GM19328 (cell line): Measurements from ENCODE around the gene MTERF4.
"Not testable (repeated sequence)": the region's sequence is repeated elsewhere in the genome, so short reads cannot be mapped to it uniquely, and the experiment has no call there.

ENCODE experiments used
- ATAC-seq: cut with Tn5 transposase; IDR thresholded peaks from one replicate; pipeline ENCODE4 v1.9.1; 2021; ENCODE audit warnings: mild to moderate bottlenecking, moderate library complexity; ENCODE audit not compliant: unreplicated experiment

MTERF4 gene

DNA sequence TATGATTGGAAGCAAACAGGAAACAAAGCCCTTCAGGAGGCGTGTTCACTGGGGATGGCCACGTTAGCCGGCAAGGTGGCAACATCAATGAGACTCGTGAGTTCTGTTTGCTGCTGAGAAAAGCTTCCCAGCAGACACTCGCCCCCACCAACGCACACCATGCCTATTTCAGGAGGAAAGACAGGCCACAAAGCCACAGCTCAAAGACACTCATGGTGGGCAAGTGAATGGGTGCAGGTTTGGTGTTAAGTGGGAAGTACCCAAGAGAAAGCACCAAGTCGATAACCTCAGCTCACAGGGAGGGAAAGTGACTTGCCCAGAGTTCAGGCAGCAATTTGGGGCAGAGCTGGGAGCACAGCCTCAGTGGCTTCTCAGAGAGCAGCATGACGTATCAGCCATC is 10.5 kb upstream of the MTERF4 start:
- no peak for ATAC-seq

DNA sequence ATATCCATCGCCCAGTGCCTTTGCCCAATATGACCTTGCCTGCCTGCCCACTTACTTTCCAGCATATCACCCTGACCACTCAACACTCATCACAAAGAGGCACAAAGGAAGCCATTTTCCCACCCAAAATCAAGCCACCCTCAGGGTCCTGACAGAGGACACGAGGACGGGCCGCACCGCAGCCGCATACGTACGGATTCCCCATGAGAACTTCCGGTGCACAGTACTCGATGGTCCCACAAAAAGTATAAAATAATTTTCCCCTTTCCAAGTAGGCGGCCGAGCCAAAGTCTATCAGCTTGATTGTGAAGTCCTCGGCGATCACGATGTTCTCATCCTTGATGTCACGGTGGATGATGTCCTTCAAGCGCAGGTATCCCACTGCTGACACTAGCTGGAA is 10.0 kb upstream of the MTERF4 start:
- ATAC-seq = no peak

DNA sequence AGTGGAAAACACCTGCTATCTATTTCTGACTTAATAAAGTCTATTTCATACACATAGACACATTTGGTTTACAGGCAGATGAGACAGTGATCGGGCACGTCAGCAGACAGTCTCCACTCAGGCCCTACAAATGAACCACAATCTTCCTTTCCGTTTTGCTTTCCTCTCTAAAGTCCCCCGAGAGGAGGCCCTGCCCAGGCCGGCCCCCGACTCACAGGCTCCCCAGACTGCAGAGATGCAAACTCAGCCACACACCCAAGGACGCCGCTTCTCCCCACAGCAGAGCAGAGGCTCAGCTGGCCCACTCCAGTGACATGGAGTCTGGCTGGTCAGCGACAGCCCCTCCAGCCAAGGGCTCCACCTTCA is 9.3 kb upstream of the MTERF4 start:
- ATAC-seq = no peak

DNA sequence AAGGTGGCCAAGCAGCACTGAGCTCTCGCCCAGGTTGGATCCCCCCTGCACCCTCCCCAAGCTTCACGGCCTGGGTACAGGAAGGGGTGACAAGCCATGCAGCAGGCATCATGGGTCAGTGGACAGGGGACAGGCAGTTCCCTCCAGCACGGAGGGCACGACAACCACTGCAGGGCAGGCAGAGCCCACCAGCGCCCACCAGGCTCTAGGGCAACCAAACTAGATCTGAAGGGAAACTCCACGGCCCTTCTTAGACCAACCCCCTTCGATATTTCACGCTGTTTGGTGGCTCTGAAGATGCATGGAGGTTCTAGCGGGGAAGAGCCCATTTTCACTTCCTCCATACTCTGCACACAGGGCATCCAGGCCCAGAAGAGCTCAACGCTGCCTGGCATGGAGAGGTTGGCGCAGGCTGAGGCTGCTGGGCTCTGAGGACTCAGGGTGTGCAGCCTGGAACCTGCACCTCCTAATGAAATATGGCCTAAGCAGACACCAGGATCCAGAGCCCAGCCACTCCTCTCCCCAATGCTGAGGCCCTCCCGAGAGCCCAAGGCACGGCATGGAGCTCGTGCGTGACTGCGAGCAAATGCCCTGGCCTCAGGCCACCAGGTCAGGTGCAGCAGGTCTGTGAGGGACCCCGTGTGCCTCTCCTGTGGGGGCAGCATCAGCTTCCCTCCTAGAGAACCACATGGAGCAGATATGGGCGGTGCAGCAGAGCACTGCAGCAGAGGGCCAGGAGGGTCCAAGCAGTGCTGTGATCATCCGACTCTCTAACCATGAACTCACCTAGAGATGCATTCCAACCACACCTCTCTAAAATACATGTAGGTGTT is 8.7 kb upstream of the MTERF4 start:
- ATAC-seq = no peak

DNA sequence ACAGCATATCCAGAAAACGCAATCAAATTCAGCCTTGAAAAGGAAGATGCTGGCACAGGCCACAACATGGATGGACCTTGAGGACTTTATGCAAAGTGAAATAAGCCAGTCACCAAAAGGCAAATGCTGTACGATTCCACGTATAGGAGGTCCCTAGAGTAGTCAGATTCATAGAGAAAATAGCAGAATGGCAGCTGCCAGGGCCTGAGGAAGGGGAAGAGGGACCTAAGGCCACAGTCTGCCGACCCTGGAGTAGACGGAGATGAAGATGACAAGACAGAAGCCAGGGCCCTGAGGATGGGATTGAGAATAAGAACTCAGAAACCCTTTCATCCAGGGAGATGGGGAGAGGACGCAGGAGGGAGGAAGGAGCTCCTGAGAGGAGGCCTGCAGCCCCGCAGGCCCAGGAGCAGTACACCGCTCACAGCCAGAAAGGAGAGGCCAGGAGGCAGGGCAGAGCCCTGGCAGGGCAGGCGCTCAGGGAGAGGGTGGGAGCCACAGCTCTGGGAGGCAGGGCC is 8.1 kb upstream of the MTERF4 start:
- ATAC-seq = no peak

DNA sequence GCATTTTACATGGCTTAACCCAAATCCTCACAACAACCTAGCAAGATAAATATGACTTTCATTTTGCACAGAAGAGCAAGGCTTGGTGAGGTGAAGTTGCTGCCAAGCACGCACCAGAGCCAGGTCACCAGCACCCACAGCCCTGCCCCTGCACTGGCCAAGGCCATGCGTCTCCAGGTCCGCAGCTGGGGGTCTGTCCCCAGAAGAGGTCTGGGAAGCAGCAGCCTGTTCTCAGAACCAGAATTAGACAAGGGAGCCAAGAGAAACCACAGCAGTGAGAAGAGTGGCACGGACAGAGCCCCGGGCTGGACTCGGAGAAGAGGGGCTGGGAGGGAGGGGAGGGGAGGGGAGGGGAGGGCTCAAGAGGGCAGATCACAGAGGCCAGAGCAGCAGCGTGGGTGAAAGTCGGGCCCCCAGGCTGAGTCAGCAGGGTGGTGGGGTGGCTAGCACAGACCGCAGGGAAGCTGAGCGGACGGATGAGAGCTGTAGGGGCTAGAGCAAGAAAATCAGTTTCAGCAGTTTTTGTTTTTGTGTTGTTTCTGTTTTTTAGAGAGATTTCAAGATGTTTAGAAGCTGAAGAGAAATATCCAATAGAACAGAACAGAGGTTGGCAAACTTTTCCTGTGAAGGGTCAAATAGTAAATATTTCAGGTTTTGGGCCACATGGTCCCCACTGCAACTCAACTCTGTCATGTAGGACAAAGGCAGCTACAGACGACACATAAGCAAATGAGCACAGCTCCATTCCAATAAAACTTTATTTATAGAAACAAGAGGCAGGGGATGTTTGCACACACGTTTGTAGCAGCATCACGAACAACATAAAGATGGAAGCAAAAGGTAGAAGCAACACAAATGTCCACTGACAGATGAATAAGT is 7.4 kb upstream of the MTERF4 start:
- ATAC-seq = no peak

DNA sequence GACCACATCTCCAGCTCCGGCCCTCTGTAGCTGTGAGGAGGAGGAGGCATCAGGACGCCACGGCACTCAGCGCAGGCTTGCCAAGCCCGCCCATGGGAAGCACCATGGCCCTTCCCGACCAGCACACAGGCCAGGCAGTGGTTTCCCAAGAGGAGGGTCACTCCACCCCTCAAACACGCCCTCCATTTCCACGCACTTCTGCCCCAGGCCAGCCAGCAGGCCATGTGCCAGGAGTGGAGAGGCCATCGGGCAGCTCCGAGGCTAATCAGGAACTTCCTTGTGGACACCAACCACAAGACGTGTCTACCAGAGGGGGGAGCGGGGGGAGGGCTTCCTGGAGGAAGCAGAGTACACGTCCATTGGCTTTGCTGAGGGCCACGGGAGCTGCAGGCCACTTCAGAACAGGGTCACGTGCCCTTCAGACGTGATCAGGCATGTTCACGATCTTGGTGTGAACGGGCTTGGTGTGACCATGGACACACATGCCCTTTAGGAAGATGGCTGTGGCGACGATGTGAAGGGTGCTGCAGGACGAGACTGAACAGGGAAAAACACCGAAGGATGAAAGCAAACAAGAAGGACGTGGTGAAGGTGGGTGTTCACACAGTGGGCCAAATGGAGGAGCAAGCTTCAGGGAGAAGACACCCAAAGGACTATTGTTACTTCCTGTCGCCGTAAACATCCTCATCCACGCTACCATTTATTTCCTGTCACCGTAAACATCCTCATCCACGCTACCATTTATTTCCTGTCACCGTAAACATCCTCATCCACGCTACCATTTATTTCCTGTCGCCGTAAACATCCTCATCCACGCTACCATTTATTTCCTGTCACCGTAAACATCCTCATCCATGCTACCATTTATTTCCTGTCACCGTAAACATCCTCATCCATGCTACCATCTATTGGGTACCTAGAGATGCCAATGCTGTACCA is 6.5 kb upstream of the MTERF4 start:
- no peak for ATAC-seq

DNA sequence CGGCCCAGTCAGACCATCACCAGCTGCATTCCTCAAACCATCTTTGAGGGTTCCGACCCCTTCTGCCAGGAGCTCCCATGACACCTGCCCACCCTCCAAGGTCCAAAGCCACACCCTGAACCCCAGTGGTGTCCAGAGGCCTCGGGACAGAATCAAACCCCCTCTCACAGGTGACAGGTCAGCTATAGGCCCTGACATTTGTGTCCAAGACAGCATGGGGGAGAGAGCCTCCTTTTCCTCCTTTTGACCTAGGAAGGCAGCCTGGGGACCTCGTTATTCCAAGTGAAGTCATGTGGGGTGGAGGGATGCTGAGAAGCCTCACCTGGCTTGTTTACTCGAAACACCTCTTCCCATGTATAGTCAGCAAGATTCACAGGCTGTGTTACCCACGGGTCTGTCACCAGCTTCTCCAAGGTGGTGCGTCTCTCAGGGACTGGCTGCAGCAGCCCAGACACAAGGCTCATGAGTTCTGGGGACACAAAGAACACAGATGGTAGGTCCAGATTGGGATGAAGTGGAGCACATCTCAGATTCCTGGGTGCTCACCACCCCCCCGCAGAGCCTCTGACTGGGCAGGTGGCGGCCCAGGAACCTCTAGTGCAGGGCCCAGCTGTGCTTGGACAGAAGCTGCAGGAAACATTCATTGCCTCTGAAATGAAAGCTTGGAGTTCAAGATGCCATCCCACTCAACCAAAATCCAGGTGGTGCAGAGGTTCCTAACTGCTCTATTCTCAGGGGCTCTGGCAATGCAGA is 5.1 kb upstream of the MTERF4 start:
- no peak for ATAC-seq

DNA sequence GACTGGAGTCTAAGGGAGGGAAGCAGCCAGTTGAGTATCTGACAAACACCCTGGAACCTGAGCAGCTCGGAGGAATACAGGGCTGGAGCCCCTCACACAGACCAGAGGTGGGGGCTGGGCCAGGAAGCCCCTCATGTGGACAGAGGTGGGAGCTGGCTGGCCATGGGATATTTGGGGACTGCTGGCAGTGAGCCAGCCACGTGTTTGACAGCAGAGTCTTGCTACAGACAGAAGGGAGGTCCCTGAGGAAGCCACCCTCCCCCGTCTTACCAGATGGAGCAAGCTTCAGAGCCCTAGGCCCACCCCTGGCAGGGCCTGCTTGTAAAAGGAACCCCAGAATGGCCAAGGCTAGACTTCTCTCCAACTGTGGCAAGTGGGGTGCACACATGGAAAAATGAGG is 3.6 kb upstream of the MTERF4 start:
- ATAC-seq = no peak

DNA sequence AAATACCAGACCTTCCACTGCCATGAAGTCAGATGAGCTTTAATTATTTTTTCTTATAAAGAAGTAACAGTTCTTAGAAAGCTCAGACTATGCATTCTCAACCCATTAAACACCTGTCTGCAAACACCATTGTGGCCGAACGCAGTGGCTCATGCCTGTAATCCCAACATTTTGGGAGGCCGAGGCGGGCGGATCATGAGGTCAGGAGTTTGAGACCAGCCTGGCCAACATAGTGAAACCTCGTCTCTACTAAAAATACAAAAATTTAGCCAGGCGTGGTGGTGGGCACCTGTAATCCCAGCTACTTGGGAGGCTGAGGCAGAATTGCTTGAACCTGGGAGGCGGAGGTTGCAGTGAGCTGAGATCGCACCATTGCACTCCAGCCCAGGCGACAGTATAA is 2.5 kb upstream of the MTERF4 start:
- ATAC-seq = not testable (repeated sequence)

DNA sequence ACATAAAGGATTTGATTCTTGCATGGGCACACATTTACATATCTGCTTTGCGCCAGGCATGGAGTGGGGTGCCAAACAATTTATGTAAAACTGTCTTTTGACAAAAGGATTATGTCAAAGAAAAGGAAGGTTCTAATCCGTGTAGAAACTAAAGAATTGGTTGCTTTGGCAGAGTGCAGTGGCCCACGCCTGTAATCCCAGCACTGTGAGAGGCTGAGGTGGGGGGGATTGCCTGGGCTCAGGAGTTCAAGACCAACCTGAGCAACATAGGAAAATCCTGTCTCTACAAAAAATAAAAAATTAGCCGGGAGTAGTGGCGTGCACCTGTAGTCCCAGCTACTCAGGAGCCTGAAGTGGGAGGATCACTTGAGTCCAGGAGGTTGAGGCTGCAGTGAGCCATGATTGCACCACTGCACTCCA is 1.1 kb upstream of the MTERF4 start:
- no peak for ATAC-seq

DNA sequence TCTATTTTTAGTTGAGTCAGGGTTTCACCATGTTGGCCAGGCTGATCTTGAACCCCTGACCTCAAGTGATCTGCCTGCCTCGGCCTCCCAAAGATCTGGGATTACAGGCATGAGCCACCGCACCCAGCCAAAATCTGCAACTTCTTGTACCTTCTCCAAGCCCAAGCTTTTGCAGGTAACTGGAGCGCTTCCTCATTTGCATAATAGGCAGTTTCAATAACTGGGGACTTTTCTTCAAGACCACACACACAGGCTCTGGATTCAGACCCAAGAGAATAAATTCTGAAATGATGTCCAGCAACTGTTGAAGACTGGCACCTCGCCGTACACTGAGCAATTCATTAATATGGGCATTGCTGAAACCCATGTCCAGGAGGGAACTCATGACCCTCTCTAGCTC is 2.8 kb downstream of the MTERF4 start:
- no peak for ATAC-seq

DNA sequence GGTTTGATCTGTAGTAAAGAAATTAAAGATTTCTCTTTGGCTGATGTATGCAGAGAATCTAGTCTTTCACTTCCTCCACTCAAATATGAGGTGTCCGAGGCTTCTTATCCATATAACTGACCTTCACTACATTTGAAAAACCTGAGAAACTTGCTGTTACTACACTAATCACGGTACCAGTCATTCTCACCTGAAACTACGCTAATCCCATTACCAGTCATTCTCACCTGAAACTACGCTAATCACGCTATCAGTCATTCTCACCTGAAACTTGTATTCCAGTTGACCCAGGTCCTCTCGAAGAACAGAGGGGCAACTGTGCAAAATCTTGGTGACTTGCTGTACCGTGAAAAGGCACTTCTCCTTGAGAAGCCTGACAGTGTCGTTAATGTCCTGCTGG is 5.1 kb downstream of the MTERF4 start:
- ATAC-seq = no peak

DNA sequence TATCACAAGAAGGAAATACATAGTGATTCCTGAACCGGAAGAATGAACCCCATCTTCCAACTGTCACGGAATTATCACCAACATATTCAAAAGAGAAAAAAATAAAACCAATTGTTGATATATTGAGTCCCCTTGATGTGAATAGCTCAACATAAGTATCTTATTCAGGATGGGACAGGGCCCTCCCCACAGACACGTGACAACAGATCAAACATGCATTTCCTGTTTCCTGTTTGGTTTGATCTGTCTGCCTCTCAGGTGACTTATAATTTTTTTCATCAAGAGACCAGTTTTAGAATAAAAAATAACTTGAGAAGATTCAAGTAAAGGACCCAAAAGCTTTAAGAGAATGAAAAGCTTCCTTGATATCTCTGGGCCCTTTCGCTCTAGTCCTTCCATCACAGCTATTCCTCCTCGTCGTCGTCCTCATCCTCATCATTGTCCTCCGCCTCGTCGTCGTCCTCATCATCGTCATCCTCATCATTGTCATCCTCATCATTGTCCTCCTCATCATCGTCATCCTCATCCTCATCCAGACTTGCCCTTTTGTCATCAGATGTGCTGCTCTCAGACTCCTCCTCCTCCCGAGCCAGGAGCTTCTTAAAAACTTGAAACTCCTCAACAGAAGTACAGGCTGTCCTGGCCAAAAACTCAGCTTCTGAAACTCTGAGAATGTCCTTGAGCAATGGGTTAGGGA is 6.3 kb downstream of the MTERF4 start:
- ATAC-seq = no peak

DNA sequence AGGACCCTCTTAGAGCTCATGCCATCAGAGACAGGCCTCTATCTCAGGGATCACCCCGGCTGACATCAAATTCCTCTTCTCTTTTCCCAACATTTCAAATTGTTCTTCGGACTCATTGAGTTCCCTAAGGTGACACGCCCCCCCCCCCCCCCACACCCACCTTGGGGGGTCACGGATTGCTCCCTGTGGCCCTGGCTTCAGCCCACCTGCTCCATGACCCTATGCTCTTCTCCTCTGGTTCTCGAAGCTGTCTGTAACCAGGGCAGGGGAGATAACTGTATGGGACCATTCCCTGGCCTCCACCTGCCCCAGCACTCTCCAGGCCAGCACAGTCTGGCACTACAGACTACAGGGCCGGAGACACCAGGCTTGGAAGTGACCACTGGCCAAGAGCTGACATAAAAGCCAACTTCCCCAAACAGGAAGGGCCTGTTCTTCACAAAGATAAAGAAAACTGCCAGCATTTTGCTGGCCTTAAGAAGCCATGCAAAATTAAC is 7.1 kb downstream of the MTERF4 start:
- ATAC-seq = no peak

DNA sequence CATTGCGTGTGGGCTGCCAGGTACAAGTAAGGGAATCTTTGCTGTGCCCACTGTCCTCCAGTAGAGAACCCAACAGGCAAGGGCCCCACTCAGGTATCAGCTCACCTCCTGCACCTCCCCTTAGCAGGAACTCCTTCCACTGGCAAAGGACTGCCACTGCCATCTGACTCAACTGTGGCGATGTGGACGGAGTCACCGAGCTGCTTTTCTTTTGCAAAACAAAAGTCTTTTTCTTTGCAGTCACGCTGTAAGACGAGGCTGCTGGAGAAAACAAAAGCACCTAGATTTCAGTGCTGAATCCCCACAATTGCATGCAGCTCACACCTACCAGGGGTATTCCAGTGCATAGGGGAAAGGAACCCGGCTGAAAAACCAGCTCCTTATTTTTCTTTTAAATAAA is 7.9 kb downstream of the MTERF4 start:
- ATAC-seq = no peak

DNA sequence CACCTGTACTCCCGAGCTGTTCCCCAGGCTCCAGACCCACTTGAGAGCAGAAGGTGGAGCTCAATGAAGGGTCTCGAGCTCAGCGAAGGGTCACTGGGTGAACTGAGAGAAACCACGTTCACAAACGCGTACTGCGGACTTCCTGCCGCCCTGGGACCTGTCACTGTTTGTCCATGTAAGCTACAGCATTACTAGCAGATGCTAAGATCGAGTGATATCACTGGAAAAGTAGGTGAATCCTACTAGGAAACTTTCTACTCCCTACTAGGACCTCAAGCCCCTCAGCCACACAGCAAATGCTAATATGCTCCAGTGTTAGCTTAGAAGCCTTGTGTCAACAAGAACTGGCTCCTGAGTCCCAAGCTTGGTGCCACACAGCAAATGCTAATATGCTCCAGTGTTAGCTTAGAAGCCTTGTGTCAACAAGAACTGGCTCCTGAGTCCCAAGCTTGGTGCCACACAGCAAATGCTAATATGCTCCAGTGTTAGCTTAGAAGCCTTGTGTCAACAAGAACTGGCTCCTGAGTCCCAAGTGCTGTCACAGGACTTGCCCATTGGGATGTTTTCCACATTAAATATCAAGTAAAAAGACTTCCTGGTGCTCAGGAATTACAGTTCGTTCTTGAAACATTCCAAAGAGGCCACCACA is 8.8 kb downstream of the MTERF4 start:
- ATAC-seq = not testable (repeated sequence)

DNA sequence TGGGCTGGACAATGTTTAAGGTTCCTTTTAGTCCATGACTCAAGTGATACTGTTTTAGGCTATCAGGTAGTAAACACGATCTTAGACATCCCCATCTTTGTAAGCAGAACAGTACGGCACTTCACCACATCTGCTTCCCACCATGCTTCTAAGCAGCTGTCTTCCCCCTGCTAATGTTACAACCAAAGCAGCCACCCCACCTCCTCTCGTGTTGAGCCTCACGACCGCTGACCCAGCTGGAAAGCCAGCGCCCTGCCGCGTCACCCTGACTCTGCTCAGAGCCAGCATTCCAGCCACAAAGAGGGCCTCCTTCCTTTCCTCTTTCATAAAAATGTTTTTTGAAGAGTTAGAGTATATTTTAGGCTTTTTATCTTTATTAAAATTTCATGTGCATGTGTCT is 9.4 kb downstream of the MTERF4 start:
- ATAC-seq = no peak
